SK-N-SH (cell line): ENCODE data around the gene PLCG2.

Experiments
- EP300 ChIP-seq, 2 experiments: IDR thresholded peaks; 2 replicates each; pipeline versions ENCODE4 v1.4.0 to v1.6.1; 2012; ENCODE audit warnings: borderline replicate concordance in 1 of 2, low read depth in 1 of 2, low read length in 1 of 2
- EZH2phosphoT487 ChIP-seq: fragments of 200-600 bp; sonication (generic); IDR thresholded peaks from 2 replicates; pipeline ENCODE4 v1.6.1; 2017; ENCODE audit warnings: low read depth, mixed run types, mild to moderate bottlenecking, antibody characterized with exemption, moderate library complexity, borderline replicate concordance
- FOXM1 ChIP-seq: IDR thresholded peaks from 2 replicates; pipeline ENCODE4 v1.4.0; 2012; ENCODE audit warnings: low read depth, mild to moderate bottlenecking
- RCOR1 ChIP-seq: fragments of 150-350 bp; IDR thresholded peaks from 2 replicates; pipeline ENCODE4 v1.6.1; 2017; ENCODE audit warnings: antibody characterized with exemption, low read length
- SIN3A ChIP-seq: IDR thresholded peaks from 2 replicates; pipeline ENCODE4 v1.6.1; 2012; ENCODE audit warnings: low read depth, mild to moderate bottlenecking, low read length, moderate library complexity, borderline replicate concordance
- SMC3 ChIP-seq: IDR thresholded peaks from 2 replicates; pipeline ENCODE4 v1.6.1; 2012; ENCODE audit warnings: low read depth, low read length, improper control_type of control experiment
- TAF1 ChIP-seq: IDR thresholded peaks from 2 replicates; pipeline ENCODE4 v1.6.1; 2012; ENCODE audit warnings: low read depth, mild to moderate bottlenecking, low read length, moderate library complexity, borderline replicate concordance
- USF2 ChIP-seq: fragments of 150-350 bp; IDR thresholded peaks from 2 replicates; pipeline ENCODE4 v1.6.1; 2017; ENCODE audit warnings: antibody characterized with exemption, low read length, low read depth, borderline replicate concordance
- YY1 ChIP-seq: IDR thresholded peaks from 2 replicates; pipeline ENCODE4 v1.4.0; 2012; ENCODE audit warnings: low read depth, mild to moderate bottlenecking
- TF ChIP-seq, protein P1 (sequence below): IDR thresholded peaks from 2 replicates; pipeline ENCODE4 v1.4.0; 2012; ENCODE audit warnings: low read depth
- TF ChIP-seq, protein P2 (sequence below): fragments of 200-600 bp; sonication (generic); IDR thresholded peaks from 2 replicates; pipeline ENCODE4 v1.6.1; 2017; ENCODE audit warnings: antibody characterized with exemption, mild to moderate bottlenecking, moderate library complexity

DNA sequence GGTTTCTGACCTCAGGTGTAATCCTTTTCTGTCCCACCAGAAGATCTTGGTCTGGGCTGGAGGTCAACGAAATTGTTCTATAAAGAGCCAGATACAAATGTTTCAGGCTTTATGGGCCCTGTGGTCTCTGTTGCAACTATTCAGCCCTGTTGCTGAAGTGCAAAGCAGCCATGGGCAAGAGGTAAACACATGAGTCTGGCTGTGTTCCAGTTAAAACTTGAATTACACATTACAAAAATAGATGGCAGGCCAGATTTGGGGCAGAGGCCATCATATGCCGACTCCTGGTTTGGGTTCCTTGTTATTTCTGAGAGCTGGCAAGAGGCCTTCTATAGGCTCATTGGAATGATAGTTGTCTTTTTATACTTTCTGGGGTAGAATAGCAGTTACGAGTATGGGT lies 117.8 kb downstream of the PLCG2 start:
- TF ChIP-seq SMC3, result no peak
- TF ChIP-seq, protein P1, sequence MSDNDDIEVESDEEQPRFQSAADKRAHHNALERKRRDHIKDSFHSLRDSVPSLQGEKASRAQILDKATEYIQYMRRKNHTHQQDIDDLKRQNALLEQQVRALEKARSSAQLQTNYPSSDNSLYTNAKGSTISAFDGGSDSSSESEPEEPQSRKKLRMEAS, result no peak
- TF ChIP-seq, protein P2, sequence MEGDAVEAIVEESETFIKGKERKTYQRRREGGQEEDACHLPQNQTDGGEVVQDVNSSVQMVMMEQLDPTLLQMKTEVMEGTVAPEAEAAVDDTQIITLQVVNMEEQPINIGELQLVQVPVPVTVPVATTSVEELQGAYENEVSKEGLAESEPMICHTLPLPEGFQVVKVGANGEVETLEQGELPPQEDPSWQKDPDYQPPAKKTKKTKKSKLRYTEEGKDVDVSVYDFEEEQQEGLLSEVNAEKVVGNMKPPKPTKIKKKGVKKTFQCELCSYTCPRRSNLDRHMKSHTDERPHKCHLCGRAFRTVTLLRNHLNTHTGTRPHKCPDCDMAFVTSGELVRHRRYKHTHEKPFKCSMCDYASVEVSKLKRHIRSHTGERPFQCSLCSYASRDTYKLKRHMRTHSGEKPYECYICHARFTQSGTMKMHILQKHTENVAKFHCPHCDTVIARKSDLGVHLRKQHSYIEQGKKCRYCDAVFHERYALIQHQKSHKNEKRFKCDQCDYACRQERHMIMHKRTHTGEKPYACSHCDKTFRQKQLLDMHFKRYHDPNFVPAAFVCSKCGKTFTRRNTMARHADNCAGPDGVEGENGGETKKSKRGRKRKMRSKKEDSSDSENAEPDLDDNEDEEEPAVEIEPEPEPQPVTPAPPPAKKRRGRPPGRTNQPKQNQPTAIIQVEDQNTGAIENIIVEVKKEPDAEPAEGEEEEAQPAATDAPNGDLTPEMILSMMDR, result no peak
- no peak for TF ChIP-seq USF2
- no peak for TF ChIP-seq EP300 (IDR thresholded peaks at IDR 0.05; ENCODE audit: borderline replicate concordance in 1 of 2, low read depth in 1 of 2, low read length in 1 of 2)
- no peak for TF ChIP-seq EZH2phosphoT487
- no peak for TF ChIP-seq TAF1
- no peak for TF ChIP-seq FOXM1
- TF ChIP-seq RCOR1, result no peak
- TF ChIP-seq YY1, result no peak
- no peak for TF ChIP-seq SIN3A
